H1 (cell line): ENCODE measurements around the gene PPP1R1C. TPM values are rescaled to one million over a fixed set of nuclear protein-coding genes. Genes with fewer than 3 reads are reported as not detected.

Source experiments
- CTCF ChIA-PET: fragments of 300-600 bp; sonication (Branson Sonifier 250); formaldehyde crosslinking; loops from one replicate; lab custom pipeline; 2021; ENCODE audit not compliant: partially characterized antibody; lab: Charles Lee
- POLR2A ChIA-PET: fragments of 300-600 bp; sonication (Branson Sonifier 250); formaldehyde crosslinking; loops from one replicate; lab custom pipeline; 2021; ENCODE audit warnings: inconsistent platforms; ENCODE audit not compliant: partially characterized antibody; lab: Charles Lee
- DNase-seq, 2 experiments: peaks; one replicate each; pipeline versions ENCODE4 v3.0.0 to v3.0.0-alpha.2; 2010 to 2022; ENCODE audit warnings: low spot score in 2 of 2, low read depth in 1 of 2, mixed read lengths in 1 of 2
- FAIRE-seq: peaks from 2 replicates; lab custom pipeline; 2011; peaks lifted over from hg19 to GRCh38; lab: Jason Lieb, UNC
- H2AFZ ChIP-seq: 2 replicates; pipeline ENCODE4 v1.8.1; 2012; ENCODE audit warnings: low read length, inconsistent platforms
- H2AK5ac ChIP-seq: 2 replicates; pipeline ENCODE4 v1.6.1; 2013; ENCODE audit warnings: low read depth, low read length
- H2BK120ac ChIP-seq: replicated peaks from 2 replicates; pipeline ENCODE3; 2013; ENCODE audit warnings: low read depth, low read length, inconsistent platforms
- H2BK12ac ChIP-seq: 2 replicates; pipeline ENCODE4 v1.6.1; 2013; ENCODE audit warnings: low read depth, low read length
- H2BK15ac ChIP-seq: 2 replicates; pipeline ENCODE4 v1.6.1; 2013; ENCODE audit warnings: low read length
- H2BK20ac ChIP-seq: 2 replicates; pipeline ENCODE4 v1.6.1; 2013; ENCODE audit warnings: low read length
- H2BK5ac ChIP-seq: 2 replicates; pipeline ENCODE4 v1.6.1; 2013; ENCODE audit warnings: low read depth, low read length
- H3K14ac ChIP-seq: 2 replicates; pipeline ENCODE4 v1.6.1; 2013; ENCODE audit warnings: inconsistent platforms; ENCODE audit not compliant: insufficient read length
- H3K18ac ChIP-seq: 2 replicates; pipeline ENCODE4 v1.6.1; 2013; ENCODE audit warnings: low read length; ENCODE audit errors: extremely low read depth
- H3K23ac ChIP-seq: 2 replicates; pipeline ENCODE4 v1.6.1; 2013; ENCODE audit warnings: inconsistent platforms; ENCODE audit not compliant: insufficient read length
- H3K23me2 ChIP-seq: 2 replicates; pipeline ENCODE4 v1.6.1; 2013; ENCODE audit warnings: low read depth, low read length
- H3K27ac ChIP-seq: 2 replicates; pipeline ENCODE4 v1.6.1; 2011; ENCODE audit warnings: low read depth, low read length, inconsistent platforms
- H3K27me3 ChIP-seq, 4 experiments: replicated peaks in 1 of 4; 1 replicate in 1 of 4; 2 replicates in 3 of 4; pipeline versions ENCODE4 v1.6.1 to v1.8.1; 2011 to 2013; ENCODE audit warnings: low read length in 3 of 4, mild to moderate bottlenecking in 3 of 4, inconsistent platforms in 2 of 4, mixed read lengths in 2 of 4, moderate library complexity in 1 of 4; ENCODE audit not compliant: control insufficient read depth in 3 of 4, insufficient read depth in 3 of 4; ENCODE audit errors: extremely low read depth in 1 of 4
- H3K36me3 ChIP-seq, 4 experiments: 2 replicates each; pipeline versions ENCODE4 v1.6.1 to v1.8.1; 2011 to 2013; ENCODE audit warnings: mild to moderate bottlenecking in 4 of 4, low read length in 3 of 4, moderate library complexity in 2 of 4, control low read depth in 1 of 4, inconsistent platforms in 1 of 4; ENCODE audit not compliant: insufficient read depth in 4 of 4, control insufficient read depth in 2 of 4
- H3K4ac ChIP-seq: replicated peaks from 2 replicates; pipeline ENCODE3; 2013; ENCODE audit warnings: low read length, low read depth, mixed read lengths, inconsistent platforms; ENCODE audit not compliant: insufficient read length
- H3K4me1 ChIP-seq, 4 experiments: replicated peaks in 1 of 4; 1 replicate in 1 of 4; 2 replicates in 3 of 4; pipeline versions ENCODE4 v1.6.1 to v1.8.1; 2011 to 2013; ENCODE audit warnings: low read length in 3 of 4, inconsistent platforms in 2 of 4, mixed read lengths in 1 of 4; ENCODE audit not compliant: insufficient read depth in 4 of 4, control insufficient read depth in 3 of 4
- H3K4me2 ChIP-seq, 2 experiments: 2 replicates each; pipeline versions ENCODE4 v1.6.1 to v1.8.1; 2011 to 2013; ENCODE audit warnings: low read depth in 2 of 2, low read length in 2 of 2, control low read depth in 1 of 2, inconsistent platforms in 1 of 2, mild to moderate bottlenecking in 1 of 2; ENCODE audit not compliant: insufficient read depth in 1 of 2
- H3K4me3 ChIP-seq, 4 experiments: fragments of 200-600, 300-600 bp in 1 of 4; sonication (generic), shearing (Covaris generic), sonication (Bioruptor Twin) in 1 of 4; 2 replicates each; pipeline versions ENCODE4 v1.5.1 to v1.8.1; 2011 to 2016; ENCODE audit warnings: low read length in 4 of 4, low read depth in 3 of 4, control low read depth in 2 of 4, inconsistent platforms in 2 of 4, mild to moderate bottlenecking in 2 of 4, mixed read lengths in 1 of 4, moderate library complexity in 1 of 4; ENCODE audit not compliant: insufficient read depth in 2 of 4; ENCODE audit errors: extremely low read depth in 1 of 4
- H3K56ac ChIP-seq: replicated peaks from 2 replicates; pipeline ENCODE3; 2013; ENCODE audit warnings: low read depth, mild to moderate bottlenecking, mixed read lengths, low read length, inconsistent platforms; ENCODE audit not compliant: insufficient read length
- H3K79me1 ChIP-seq: 2 replicates; pipeline ENCODE4 v1.6.1; 2013; ENCODE audit warnings: low read depth, low read length, control low read depth
- H3K79me2 ChIP-seq, 2 experiments: 2 replicates each; pipeline versions ENCODE4 v1.6.1 to v1.8.1; 2012 to 2013; ENCODE audit warnings: low read length in 2 of 2, mild to moderate bottlenecking in 2 of 2, inconsistent platforms in 1 of 2; ENCODE audit not compliant: insufficient read depth in 2 of 2, control insufficient read depth in 1 of 2
- H3K9ac ChIP-seq, 4 experiments: replicated peaks in 1 of 4; 1 replicate in 1 of 4; 2 replicates in 3 of 4; pipeline versions ENCODE4 v1.6.1 to v1.8.1; 2011 to 2013; ENCODE audit warnings: low read depth in 3 of 4, low read length in 3 of 4, control low read depth in 2 of 4, mild to moderate bottlenecking in 2 of 4, moderate library complexity in 2 of 4, inconsistent platforms in 1 of 4; ENCODE audit errors: extremely low read depth in 1 of 4
- H3K9me3 ChIP-seq, 2 experiments: 2 replicates each; pipeline versions ENCODE4 v1.6.1 to v1.8.1; 2012 to 2013; ENCODE audit warnings: mild to moderate bottlenecking in 2 of 2, moderate library complexity in 2 of 2, control low read depth in 1 of 2, inconsistent platforms in 1 of 2, low read depth in 1 of 2, low read length in 1 of 2, mixed read lengths in 1 of 2; ENCODE audit not compliant: insufficient read depth in 2 of 2
- H4K20me1 ChIP-seq, 2 experiments: replicated peaks in 1 of 2; 2 replicates each; pipeline versions ENCODE3 to v1.8.1; 2011 to 2013; ENCODE audit warnings: inconsistent platforms in 2 of 2, low read length in 2 of 2, mild to moderate bottlenecking in 1 of 2; ENCODE audit not compliant: insufficient read depth in 2 of 2, control insufficient read depth in 1 of 2
- H4K5ac ChIP-seq: 2 replicates; pipeline ENCODE4 v1.6.1; 2013; ENCODE audit warnings: low read length, low read depth, mixed read lengths, inconsistent platforms; ENCODE audit not compliant: insufficient read length
- H4K8ac ChIP-seq: 2 replicates; pipeline ENCODE4 v1.8.0; 2013; ENCODE audit warnings: mild to moderate bottlenecking, moderate library complexity, low read length, inconsistent platforms; ENCODE audit not compliant: insufficient read depth; ENCODE audit errors: extremely low read depth
- H4K91ac ChIP-seq: replicated peaks from 2 replicates; pipeline ENCODE3; 2013; ENCODE audit warnings: low read length, mixed read lengths, inconsistent platforms; ENCODE audit not compliant: insufficient read length
- CBX5 ChIP-seq: fragments of 300-800, 300-1000 bp; sonication (generic); IDR thresholded peaks from 2 replicates; pipeline ENCODE4 v1.7.1; 2016; ENCODE audit warnings: antibody characterized with exemption, low read length, low read depth
- CHD1 ChIP-seq: IDR thresholded peaks from 2 replicates; pipeline ENCODE4 v1.6.1; 2012; ENCODE audit warnings: low read depth, low read length, improper control_type of control experiment
- EZH2 ChIP-seq: fragments of 200-600 bp; sonication (generic); IDR thresholded peaks from 2 replicates; pipeline ENCODE4 v1.7.1; 2012; ENCODE audit warnings: low read depth, mild to moderate bottlenecking, moderate library complexity, low read length, inconsistent platforms; ENCODE audit not compliant: severe bottlenecking
- FOSL1 ChIP-seq: IDR thresholded peaks from 2 replicates; pipeline ENCODE4 v1.6.1; 2011; ENCODE audit warnings: mild to moderate bottlenecking, low read depth, low read length, moderate library complexity; ENCODE audit not compliant: insufficient read depth
- JUN ChIP-seq: IDR thresholded peaks from 2 replicates; pipeline ENCODE4 v1.6.1; 2011; ENCODE audit warnings: low read depth, mild to moderate bottlenecking, improper control_type of control experiment, low read length
- JUND ChIP-seq: IDR thresholded peaks from 2 replicates; pipeline ENCODE4 v1.6.1; 2011; ENCODE audit warnings: mild to moderate bottlenecking, improper control_type of control experiment, low read length
- MAX ChIP-seq: IDR thresholded peaks from 2 replicates; pipeline ENCODE4 v1.6.1; 2012; ENCODE audit warnings: inconsistent platforms
- POLR2A ChIP-seq, 2 experiments: IDR thresholded peaks; 1 replicate in 1 of 2; 2 replicates in 1 of 2; pipeline ENCODE4 v1.6.1; 2011; ENCODE audit warnings: low read depth in 2 of 2, low read length in 2 of 2, mild to moderate bottlenecking in 2 of 2; ENCODE audit errors: control extremely low read depth in 1 of 2
- RFX5 ChIP-seq: IDR thresholded peaks from 2 replicates; pipeline ENCODE4 v1.6.1; 2011; ENCODE audit warnings: low read depth, low read length, improper control_type of control experiment, borderline replicate concordance
- SIRT6 ChIP-seq: IDR thresholded peaks from one replicate; pipeline ENCODE4 v1.7.1; 2012; ENCODE audit warnings: low read length, inconsistent platforms
- SP2 ChIP-seq: IDR thresholded peaks from 2 replicates; pipeline ENCODE4 v1.6.1; 2012; ENCODE audit warnings: mild to moderate bottlenecking, low read length, inconsistent platforms
- SRF ChIP-seq: IDR thresholded peaks from 2 replicates; pipeline ENCODE4 v1.6.1; 2011; ENCODE audit warnings: mild to moderate bottlenecking, low read depth, low read length, moderate library complexity
- TAF7 ChIP-seq: optimal IDR thresholded peaks from 2 replicates; pipeline ENCODE3; 2011; ENCODE audit warnings: low read depth, mild to moderate bottlenecking, inconsistent platforms, low read length, moderate library complexity, borderline replicate concordance
- TBP ChIP-seq: IDR thresholded peaks from 2 replicates; pipeline ENCODE4 v1.6.1; 2011; ENCODE audit warnings: low read depth, low read length, improper control_type of control experiment
- TCF12 ChIP-seq: IDR thresholded peaks from 2 replicates; pipeline ENCODE4 v1.6.1; 2011; ENCODE audit warnings: low read depth, mild to moderate bottlenecking, low read length
- YY1 ChIP-seq: IDR thresholded peaks from 2 replicates; pipeline ENCODE4 v1.6.1; 2011; ENCODE audit warnings: low read depth, mild to moderate bottlenecking, low read length
- WGBS, 2 experiments: shearing (Covaris generic) in 1 of 2; methylation state at CpG; one replicate each; pipeline versions ENCODE4 v1.1.6 to v1.1.7; 2013 to 2015; ENCODE audit warnings: low lambda C conversion rate in 2 of 2, mixed read lengths in 2 of 2, inconsistent platforms in 1 of 2, low coverage in 1 of 2, missing lambda C conversion rate in 1 of 2; ENCODE audit not compliant: insufficient replicate concordance in 2 of 2, insufficient coverage in 1 of 2, insufficient read length in 1 of 2; ENCODE audit errors: extremely low coverage in 1 of 2, missing lambda C conversion rate in 1 of 2; 5-methylcytosine and 5-hydroxymethylcytosine counted together
- polyA plus RNA-seq, 7 experiments: library from polyadenylated mRNA; depleted of rRNA in 3 of 7; stranded (reverse) in 5 of 7; unstranded in 2 of 7; fragments of >200 nt in 5 of 7; fragments of 200-250 nt in 2 of 7; gene quantifications; 1 replicate in 5 of 7; 2 replicates in 1 of 7; 4 replicates in 1 of 7; pipeline versions ENCODE4 v1.2.1 to v1.2.3, GENCODE V29; 2011 to 2013; ENCODE audit warnings: missing spikeins in 2 of 7, mixed read lengths in 2 of 7
- total RNA-seq: library from RNA; stranded (reverse); fragmentation: NEBNext Ultra II Directional; extraction: Animal tissue kit (Norgen Biotek cat#: 25700); gene quantifications from 2 replicates; pipeline ENCODE4 v1.2.1, GENCODE V29; 2021

The PPP1R1C gene
- total and polyA plus RNA-seq, 2 of the 8 experiments (the other 6 are each of a cell fraction or from before 2014, with no cell fraction given): 1.3 to 5.3 TPM

- Histone ChIP-seq H3K56ac (no peak overlapping the region), H3K79me2 (no peaks in the 10 kb centered on the region), H4K5ac (no peak overlapping the region), H2AK5ac (no peak overlapping the region), H2BK15ac (no peak overlapping the region), H3K4me1 (no peaks in the 10 kb centered on the region), H2BK12ac (no peak overlapping the region), H4K20me1 (no peaks in the 10 kb centered on the region), H4K8ac (no peak overlapping the region), H4K91ac (no peak overlapping the region), H2BK120ac (no peak overlapping the region), H3K4me2 (no peak overlapping the region), H3K27me3 (no peaks in the 10 kb centered on the region), H3K4me3 (no peak overlapping the region), H3K4ac (no peak overlapping the region), H2BK20ac (no peak overlapping the region), H3K14ac (no peak overlapping the region), H3K23me2 (no peaks in the 10 kb centered on the region), H2BK5ac (no peak overlapping the region), H3K36me3 (no peaks in the 10 kb centered on the region), H3K27ac (no peak overlapping the region), H3K79me1 (no peaks in the 10 kb centered on the region), H3K9me3 (no peaks in the 10 kb centered on the region), H2AFZ (no peak overlapping the region), H3K18ac (no peak overlapping the region), H3K9ac (no peak overlapping the region), H3K23ac (no peak overlapping the region)
- WGBS, 2 experiments: 88% methylated on average over 2 of the region's 2 CpGs; no CpG with 5 or more reads in 1 of the 2 experiments
- FAIRE-seq (no peak), DNase-seq (no peak)
- POLR2A ChIA-PET: no interaction called here
- CTCF ChIA-PET: interaction anchor here (0.9 kb wide), 1 partner anchor 20 kb away, joined by 5 read pairs; no protein-coding TSS in a partner anchor
- TF ChIP-seq TCF12: no peak
- no peak for TF ChIP-seq TBP
- no peak for TF ChIP-seq CBX5
- TF ChIP-seq JUN: no peak
- no peak for TF ChIP-seq RFX5
- no peak for TF ChIP-seq SP2
- TF ChIP-seq EZH2: no peak
- TF ChIP-seq YY1: no peak
- no peak for TF ChIP-seq TAF7
- TF ChIP-seq MAX: no peak
- TF ChIP-seq POLR2A (IDR thresholded peaks at IDR 0.05; ENCODE audit: control extremely low read depth in 1 of 2, low read depth in 2 of 2, low read length in 2 of 2): no peak
- TF ChIP-seq CHD1: no peak
- TF ChIP-seq FOSL1: no peak
- no peak for TF ChIP-seq SIRT6
- TF ChIP-seq SRF: no peak
- TF ChIP-seq JUND: no peak
These were observed 94.8 kb downstream of the PPP1R1C start for GRCh38 chr2:182080493-182080892.
